Upper lobe of left lung (tissue), 6 donors: Measurements from ENCODE around the gene LINS1. TPM values are rescaled to one million over a fixed set of nuclear protein-coding genes. Genes with fewer than 3 reads are reported as not detected.
A peak's percentile ranks its signal among the peaks of the same experiment; 100 is the strongest.

ENCODE experiments used
- ATAC-seq, 2 donors: fragments of 200-7000 bp; cut with Tn5 transposase; one replicate each; pipeline ENCODE4 v1.9.1; 2022; ENCODE audit warnings: mild to moderate bottlenecking in 2 of 2, moderate library complexity in 2 of 2; ENCODE audit not compliant: low FRiP score in 2 of 2
- DNase-seq, 2 donors: peaks; one replicate each; pipeline ENCODE4 v3.0.0-alpha.2; 2019 to 2020
- H3K27ac ChIP-seq, 4 donors: fragments of 200-600 bp; sonication (generic); one replicate each; pipeline ENCODE4 v1.5.1; 2016 to 2019
- H3K27me3 ChIP-seq, 4 donors: fragments of 200-600 bp; sonication (generic); one replicate each; pipeline ENCODE4 v1.5.1; 2017 to 2019
- H3K36me3 ChIP-seq, 4 donors: fragments of 200-600 bp; sonication (generic); one replicate each; pipeline ENCODE4 v1.5.1; 2016 to 2019
- H3K4me1 ChIP-seq, 4 donors: fragments of 200-600 bp; sonication (generic); one replicate each; pipeline ENCODE4 v1.5.1; 2018 to 2019
- H3K4me3 ChIP-seq, 4 donors: fragments of 200-600 bp; sonication (generic); one replicate each; pipeline ENCODE4 v1.5.1; 2017 to 2019; ENCODE audit warnings: mild to moderate bottlenecking in 2 of 4, moderate library complexity in 1 of 4
- H3K9me3 ChIP-seq, 4 donors: fragments of 200-600 bp; sonication (generic); one replicate each; pipeline ENCODE4 v1.5.1; 2018 to 2019
- EP300 ChIP-seq, 4 donors: sonication (generic); formaldehyde crosslinking; IDR thresholded peaks; one replicate each; pipeline ENCODE4 v1.5.1; 2017; ENCODE audit warnings: antibody characterized with exemption in 4 of 4, control low read depth in 2 of 4
- POLR2A ChIP-seq, 4 donors: fragments of 450-650 bp; IDR thresholded peaks; one replicate each; pipeline ENCODE4 v1.5.1; 2016 to 2017; ENCODE audit warnings: antibody characterized with exemption in 4 of 4, mild to moderate bottlenecking in 2 of 4
- POLR2AphosphoS5 ChIP-seq, 2 donors: sonication (generic); formaldehyde crosslinking; IDR thresholded peaks; one replicate each; pipeline ENCODE4 v1.5.1; 2017; ENCODE audit warnings: antibody characterized with exemption in 2 of 2
- WGBS, 2 donors: methylation state at CpG; one replicate each; pipeline ENCODE4 v1.1.5; 2017 to 2018; 5-methylcytosine and 5-hydroxymethylcytosine counted together
- total RNA-seq, 6 donors: library from RNA; depleted of rRNA in 4 of 6; stranded (reverse); fragments of >200 nt in 4 of 6; gene quantifications; one replicate each; pipeline versions ENCODE4 v1.1.0 to v1.2.1, GENCODE V29; 2016 to 2021
- TF ChIP-seq, protein P1 (sequence below), 6 experiments: fragments of 450-650 bp in 4 of 6; fragments of 200-600 bp in 2 of 6; sonication (generic) in 2 of 6; IDR thresholded peaks; one replicate each; pipeline ENCODE4 v1.5.1; 2016 to 2019; ENCODE audit warnings: antibody characterized with exemption in 6 of 6
- donor health status: DM: no; HTN: no; CAD: no; lungs with moderate emphysema.
- donor health status: DM: no; HTN: yes; CAD: no; lungs with severe emphysema.

Gene LINS1
- total RNA-seq, 6 donors from 2014 or later: 11.8 to 43.0 (median 18.2) TPM

- peak overlapping the region in 2 of 4 donors; percentile 12 to 38 for H3K27ac ChIP-seq
- H3K9me3 ChIP-seq: peaks cover 0 to 5% (median 0%) of the 10 kb centered on the region in 4 donors
- DNase-seq: no peak
- no peak overlapping the region for H3K4me3 ChIP-seq
- TF ChIP-seq POLR2AphosphoS5 (IDR thresholded peaks at IDR 0.05) (no peak), POLR2A (IDR thresholded peaks at IDR 0.05) (no peak), EP300 (IDR thresholded peaks at IDR 0.05) (no peak)
- TF ChIP-seq, protein P1, sequence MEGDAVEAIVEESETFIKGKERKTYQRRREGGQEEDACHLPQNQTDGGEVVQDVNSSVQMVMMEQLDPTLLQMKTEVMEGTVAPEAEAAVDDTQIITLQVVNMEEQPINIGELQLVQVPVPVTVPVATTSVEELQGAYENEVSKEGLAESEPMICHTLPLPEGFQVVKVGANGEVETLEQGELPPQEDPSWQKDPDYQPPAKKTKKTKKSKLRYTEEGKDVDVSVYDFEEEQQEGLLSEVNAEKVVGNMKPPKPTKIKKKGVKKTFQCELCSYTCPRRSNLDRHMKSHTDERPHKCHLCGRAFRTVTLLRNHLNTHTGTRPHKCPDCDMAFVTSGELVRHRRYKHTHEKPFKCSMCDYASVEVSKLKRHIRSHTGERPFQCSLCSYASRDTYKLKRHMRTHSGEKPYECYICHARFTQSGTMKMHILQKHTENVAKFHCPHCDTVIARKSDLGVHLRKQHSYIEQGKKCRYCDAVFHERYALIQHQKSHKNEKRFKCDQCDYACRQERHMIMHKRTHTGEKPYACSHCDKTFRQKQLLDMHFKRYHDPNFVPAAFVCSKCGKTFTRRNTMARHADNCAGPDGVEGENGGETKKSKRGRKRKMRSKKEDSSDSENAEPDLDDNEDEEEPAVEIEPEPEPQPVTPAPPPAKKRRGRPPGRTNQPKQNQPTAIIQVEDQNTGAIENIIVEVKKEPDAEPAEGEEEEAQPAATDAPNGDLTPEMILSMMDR (IDR thresholded peaks at IDR 0.05): no peak
- peaks cover 0 to 4% (median 1%) of the 10 kb centered on the region in 4 donors for H3K4me1 ChIP-seq
- H3K27me3 ChIP-seq: no peaks in the 10 kb centered on the region
- WGBS, 2 donors: 89% methylated on average over 2 of the region's 2 CpGs
- ATAC-seq: peak; percentile 15 to 77
- H3K36me3 ChIP-seq: no peaks in the 10 kb centered on the region
Observed at GRCh38 chr15:100559330-100559729, 42.7 kb downstream of the LINS1 start.

DNA sequence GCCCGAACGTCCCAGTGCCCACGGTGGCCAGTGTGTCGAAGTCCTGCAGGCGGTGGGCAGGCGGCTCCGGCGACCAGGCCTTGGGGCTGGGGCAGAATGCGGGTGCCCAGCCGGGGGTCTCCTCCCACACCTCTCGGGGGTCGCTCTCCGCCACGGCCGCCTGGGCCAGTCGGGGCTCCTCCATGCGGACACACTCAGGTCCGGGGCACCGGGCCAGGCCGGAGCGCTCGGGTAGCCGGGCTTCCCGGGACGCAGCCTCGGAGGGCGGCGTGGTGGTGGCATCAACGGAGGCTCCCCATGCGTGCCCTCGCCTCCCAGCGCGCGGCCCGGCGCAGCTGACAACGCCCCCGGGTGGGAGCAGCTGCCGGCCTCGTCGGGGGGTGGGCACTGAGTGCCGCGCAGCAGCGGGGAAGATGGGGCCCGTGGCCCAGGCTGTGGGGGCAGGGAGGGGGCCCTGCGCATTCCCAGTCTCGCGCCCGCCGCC, 43.2 kb downstream of the LINS1 start:
- no peaks in the 10 kb centered on the region for H3K27me3 ChIP-seq
- no peak for TF ChIP-seq POLR2AphosphoS5 (IDR thresholded peaks at IDR 0.05)
- TF ChIP-seq, protein P1 (IDR thresholded peaks at IDR 0.05): no peak
- no peak for TF ChIP-seq POLR2A (IDR thresholded peaks at IDR 0.05)
- TF ChIP-seq EP300 (IDR thresholded peaks at IDR 0.05): no peak
- H3K4me1 ChIP-seq: peaks cover 0 to 4% (median 1%) of the 10 kb centered on the region in 4 donors
- peaks cover 0 to 5% (median 0%) of the 10 kb centered on the region in 4 donors for H3K9me3 ChIP-seq
- H3K4me3 ChIP-seq: no peak overlapping the region
- ATAC-seq: peak in 1 of 2 donors; percentile 14
- peak in 1 of 2 donors; percentile 85 for DNase-seq
- no peaks in the 10 kb centered on the region for H3K36me3 ChIP-seq
- WGBS, 2 donors: 94 to 97% methylated on average over 11 to 39 of the region's 50 CpGs
- H3K27ac ChIP-seq: peak overlapping the region in 2 of 4 donors; percentile 12 to 38

DNA sequence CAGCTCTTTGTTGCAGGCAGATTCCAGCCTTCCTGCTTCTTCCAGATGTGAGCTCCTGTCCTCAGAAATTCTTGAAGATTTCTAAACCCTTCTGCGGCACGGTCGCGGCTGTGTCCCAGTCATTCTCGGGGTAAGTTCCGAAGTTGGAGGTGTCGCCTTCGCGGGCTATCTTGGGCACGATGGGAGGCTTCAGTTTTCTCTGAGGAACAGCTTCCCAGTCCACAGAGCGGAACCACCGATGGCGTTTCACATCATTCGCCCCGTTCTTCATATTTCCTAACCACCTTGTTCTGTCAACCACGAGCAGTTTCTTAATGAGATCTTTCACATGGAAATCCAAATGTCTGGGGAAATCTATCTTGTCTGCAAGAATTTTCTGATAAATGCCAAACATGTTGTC, 48.5 kb downstream of the LINS1 start:
- WGBS, 2 donors: 85 to 91% methylated on average over 16 of the region's 16 CpGs
- Histone ChIP-seq H3K27ac (no peak overlapping the region), H3K36me3 (no peaks in the 10 kb centered on the region), H3K4me1 (no peaks in the 10 kb centered on the region), H3K27me3 (no peaks in the 10 kb centered on the region), H3K9me3 (peaks cover 0 to 5% (median 0%) of the 10 kb centered on the region in 4 donors), H3K4me3 (no peak overlapping the region)
- ATAC-seq (no peak), DNase-seq (no peak)
- TF ChIP-seq EP300 (IDR thresholded peaks at IDR 0.05) (no peak), POLR2A (IDR thresholded peaks at IDR 0.05) (no peak), POLR2AphosphoS5 (IDR thresholded peaks at IDR 0.05) (no peak)
- TF ChIP-seq, protein P1 (IDR thresholded peaks at IDR 0.05): no peak

- DNase-seq (no peak), ATAC-seq (no peak)
- Histone ChIP-seq H3K27me3 (peaks cover 0 to 5% (median 2%) of the 10 kb centered on the region in 4 donors), H3K4me3 (no peak overlapping the region), H3K27ac (no peak overlapping the region), H3K9me3 (no peaks in the 10 kb centered on the region), H3K36me3 (no peaks in the 10 kb centered on the region), H3K4me1 (no peaks in the 10 kb centered on the region)
- 78 to 88% methylated on average over 5 of the region's 5 CpGs for WGBS, 2 donors
- TF ChIP-seq EP300 (IDR thresholded peaks at IDR 0.05) (no peak), POLR2A (IDR thresholded peaks at IDR 0.05) (no peak), POLR2AphosphoS5 (IDR thresholded peaks at IDR 0.05) (no peak)
- TF ChIP-seq, protein P1 (IDR thresholded peaks at IDR 0.05): no peak
Observed at GRCh38 chr15:100547961-100548360, 54.0 kb downstream of the LINS1 start.

DNA sequence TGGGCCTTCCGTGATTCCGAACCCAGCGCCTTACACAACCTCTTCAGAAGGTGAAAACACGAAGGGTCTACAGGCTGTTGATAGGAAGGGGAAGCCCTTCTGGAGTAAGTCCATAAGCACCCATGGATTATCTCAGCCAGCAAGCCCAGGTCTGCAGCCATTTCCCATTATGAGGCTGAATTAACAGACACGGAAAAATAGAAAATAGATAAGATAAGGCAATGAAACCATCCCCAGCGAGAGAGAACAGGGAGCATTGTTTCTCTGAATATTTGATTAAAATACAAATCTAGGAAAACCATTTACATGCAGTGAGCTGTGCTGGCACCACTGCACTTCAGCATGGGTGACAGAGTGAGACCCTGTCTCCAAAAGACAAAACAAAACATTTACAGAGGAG, 57.0 kb downstream of the LINS1 start:
- 78 to 80% methylated on average over 6 of the region's 6 CpGs for WGBS, 2 donors
- Histone ChIP-seq H3K4me3 (no peak overlapping the region), H3K4me1 (no peaks in the 10 kb centered on the region), H3K27ac (no peak overlapping the region), H3K36me3 (no peaks in the 10 kb centered on the region), H3K9me3 (no peaks in the 10 kb centered on the region), H3K27me3 (peaks cover 0 to 5% (median 2%) of the 10 kb centered on the region in 4 donors)
- DNase-seq: no peak
- TF ChIP-seq, protein P1 (IDR thresholded peaks at IDR 0.05): no peak
- ATAC-seq: no peak
